Measurements from ENCODE around the gene DDRGK1. TPM values are rescaled to one million over a fixed set of nuclear protein-coding genes. Genes with fewer than 3 reads are reported as not detected.
"Not testable (repeated sequence)": the region's sequence is repeated elsewhere in the genome, so short reads cannot be mapped to it uniquely, and the experiment has no call there.

The DDRGK1 gene
- total RNA-seq, 2 experiments from 2014 or later, result 78.6 to 79.1 TPM

- CTCF ChIA-PET, result interaction anchor here (0.6 kb wide), 1 partner anchor 114 kb away, joined by 3 read pairs; no protein-coding TSS in a partner anchor
- POLR2A ChIA-PET, result no interaction called here
These were observed 9.7 kb downstream of the DDRGK1 start for GRCh38 chr20:3194617-3195280.

GRCh38 chr20:3193806-3194616 lies 10.5 kb downstream of the DDRGK1 start:
- POLR2A ChIA-PET, result interaction anchor here (1.0 kb wide), 1 partner anchor 10 kb away, joined by 3 read pairs; no protein-coding TSS in a partner anchor
- CTCF ChIA-PET, result no interaction called here

- POLR2A ChIA-PET, result no interaction called here
- CTCF ChIA-PET, result no interaction called here
These were observed 12.1 kb downstream of the DDRGK1 start for GRCh38 chr20:3192226-3193015.

- CTCF ChIA-PET, result interaction anchor here (0.6 kb wide), 1 partner anchor 28 kb away, joined by 3 read pairs; no protein-coding TSS in a partner anchor
- POLR2A ChIA-PET, result interaction anchor here (0.7 to 1.3 kb wide), 2 partner anchors 12 to 621 kb away, joined by 3 to 4 read pairs; no protein-coding TSS in a partner anchor
These were observed 13.8 kb downstream of the DDRGK1 start for GRCh38 chr20:3190681-3191111.

GRCh38 chr20:3189561-3190131 lies 14.8 kb downstream of the DDRGK1 start:
- CTCF ChIA-PET, result no interaction called here
- POLR2A ChIA-PET, result interaction anchor here (1.3 kb wide), 1 partner anchor 13 kb away, joined by 4 read pairs; no protein-coding TSS in a partner anchor

GRCh38 chr20:3188823-3189413 lies 15.6 kb downstream of the DDRGK1 start:
- POLR2A ChIA-PET, result no interaction called here

GRCh38 chr20:3187861-3188260 lies 16.6 kb downstream of the DDRGK1 start:
- POLR2A ChIA-PET, CTCF ChIA-PET: not testable (repeated sequence)

More at GRCh38 chr20:3188823-3189413, 15.6 kb downstream of the DDRGK1 start:
- CTCF ChIA-PET, result no interaction called here

- CTCF ChIA-PET, result interaction anchor here (0.6 kb wide), 1 partner anchor 27 kb away, joined by 3 read pairs; no protein-coding TSS in a partner anchor
- POLR2A ChIA-PET, result no interaction called here
These were observed 20.4 kb downstream of the DDRGK1 start for GRCh38 chr20:3183896-3184612.

- POLR2A ChIA-PET, CTCF ChIA-PET: not testable (repeated sequence)
These were observed 22.1 kb downstream of the DDRGK1 start for GRCh38 chr20:3182429-3182828.

GRCh38 chr20:3181270-3181669 lies 23.2 kb downstream of the DDRGK1 start:
- ChIA-PET CTCF (no interaction called here), POLR2A (no interaction called here)

- CTCF ChIA-PET, result no interaction called here
- POLR2A ChIA-PET, result no interaction called here
These were observed 24.2 kb downstream of the DDRGK1 start for GRCh38 chr20:3180319-3180718.

GRCh38 chr20:3177746-3178485 lies 26.6 kb downstream of the DDRGK1 start:
- POLR2A ChIA-PET, result no interaction called here
- CTCF ChIA-PET, result no interaction called here

GRCh38 chr20:3175270-3175669 lies 29.2 kb downstream of the DDRGK1 start:
- CTCF ChIA-PET, result no interaction called here
- POLR2A ChIA-PET, result no interaction called here

GRCh38 chr20:3174442-3175261 lies 29.8 kb downstream of the DDRGK1 start:
- CTCF ChIA-PET, result no interaction called here
- POLR2A ChIA-PET, result no interaction called here

GRCh38 chr20:3173610-3174441 lies 30.7 kb downstream of the DDRGK1 start:
- ChIA-PET POLR2A (no interaction called here), CTCF (no interaction called here)

GRCh38 chr20:3172933-3173609 lies 31.4 kb downstream of the DDRGK1 start, which contains the start of gene LZTS3:
Gene LZTS3 (minus strand): TSS chr20:3173549. CDS start chr20:3167163, 6,386 bp downstream.
- ChIA-PET CTCF (no interaction called here), POLR2A (interaction anchor here (0.6 kb wide), 1 partner anchor 720 kb away, joined by 6 read pairs; no protein-coding TSS in a partner anchor)
